NCI-H2081 (cell line): ENCODE data around the gene ZDHHC1.

Experiments
- DNase-seq, 2 experiments: peaks; one replicate each; lab custom pipeline; 2025; lab: John Stamatoyannopoulos, UW

The ZDHHC1 gene

GRCh38 chr16:67447508-67448076 is 31.3 kb upstream of the ZDHHC1 start:
- no peak for DNase-seq

GRCh38 chr16:67446968-67447507 is 30.8 kb upstream of the ZDHHC1 start:
- DNase-seq, result no peak

GRCh38 chr16:67445913-67446907 is 29.9 kb upstream of the ZDHHC1 start:
- no peak for DNase-seq

- no peak for DNase-seq
These were observed 29.2 kb upstream of the ZDHHC1 start for GRCh38 chr16:67445441-67445912.

GRCh38 chr16:67445126-67445426 is 28.8 kb upstream of the ZDHHC1 start:
- no peak for DNase-seq

- peak in 1 of 2 experiments; percentile 15 for DNase-seq
These were observed 28.2 kb upstream of the ZDHHC1 start for GRCh38 chr16:67444259-67445125.

GRCh38 chr16:67443265-67443664 is 27.0 kb upstream of the ZDHHC1 start:
- no peak for DNase-seq

- DNase-seq, result no peak
These were observed 26.4 kb upstream of the ZDHHC1 start for GRCh38 chr16:67442581-67443255.

- DNase-seq, result no peak
These were observed 25.6 kb upstream of the ZDHHC1 start for GRCh38 chr16:67441907-67442306.

- peak; percentile 43 to 85 for DNase-seq
These were observed 25.0 kb upstream of the ZDHHC1 start for GRCh38 chr16:67441271-67441753.

- no peak for DNase-seq
These were observed 22.6 kb upstream of the ZDHHC1 start for GRCh38 chr16:67438824-67439393.

GRCh38 chr16:67438098-67438791 is 22.0 kb upstream of the ZDHHC1 start:
- no peak for DNase-seq

GRCh38 chr16:67437513-67437912 is 21.2 kb upstream of the ZDHHC1 start:
- no peak for DNase-seq

- DNase-seq, result no peak
These were observed 20.4 kb upstream of the ZDHHC1 start for GRCh38 chr16:67436640-67437193.

- DNase-seq, result no peak
These were observed 19.5 kb upstream of the ZDHHC1 start for GRCh38 chr16:67435758-67436164.

- no peak for DNase-seq
These were observed 16.9 kb upstream of the ZDHHC1 start for GRCh38 chr16:67433131-67433719.

GRCh38 chr16:67432506-67432890 is 16.2 kb upstream of the ZDHHC1 start:
- DNase-seq, result no peak

- DNase-seq, result peak; percentile 14 to 65
These were observed 15.7 kb upstream of the ZDHHC1 start for GRCh38 chr16:67431775-67432505.
